ENCODE data around the gene RIC8B. TPM values are rescaled to one million over a fixed set of nuclear protein-coding genes. Genes with fewer than 3 reads are reported as not detected.

The RIC8B gene
- polyA plus RNA-seq, 3 donors: 2.7 to 3.8 (median 2.7) TPM

DNA sequence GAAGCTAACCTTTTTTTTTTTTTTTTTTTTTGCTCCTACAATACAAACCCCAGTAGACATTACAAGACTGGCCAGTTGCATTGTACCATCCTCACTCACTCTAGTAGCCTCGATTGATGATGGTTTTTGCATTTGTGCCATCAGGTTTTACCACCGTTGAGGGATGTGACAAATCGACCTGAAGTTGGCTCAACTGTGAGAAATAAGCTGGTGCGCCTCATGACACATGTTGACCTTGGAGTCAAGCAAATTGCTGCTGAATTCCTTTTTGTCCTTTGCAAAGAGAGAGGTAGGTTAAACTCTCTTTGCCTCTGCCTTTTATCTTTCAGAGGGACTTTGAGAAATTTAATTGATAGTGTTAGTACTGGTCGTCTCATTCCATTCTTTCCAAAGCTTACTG, 76.8 kb downstream of the RIC8B start:
- no peaks in the 10 kb centered on the region for H3K9me3 Mint-ChIP-seq
- intact Hi-C loops (cut with micrococcal nuclease): no loop called here
- no peaks in the 10 kb centered on the region for H3K79me2 ChIP-seq (ENCODE audit: insufficient read depth, low read length)
- no peak overlapping the region for H3K4me2 ChIP-seq (replicated peaks; ENCODE audit: extremely low read depth, low read length, poor library complexity, severe bottlenecking)
- H3K27ac ChIP-seq (ENCODE audit: low read depth in 1 of 2, low read length in 2 of 2): no peak overlapping the region
- H3K27ac Mint-ChIP-seq: no peak overlapping the region
- 100% methylated on average over 3 of the region's 5 CpGs for WGBS (ENCODE audit: insufficient coverage)
- no peaks in the 10 kb centered on the region for H3K4me1 Mint-ChIP-seq
- H3K27me3 ChIP-seq (ENCODE audit: control insufficient read depth in 2 of 2, insufficient read depth in 2 of 2, low read length in 2 of 2): no peaks in the 10 kb centered on the region
- H2AFZ ChIP-seq (ENCODE audit: insufficient read depth, low read depth, low read length, poor library complexity, severe bottlenecking): no peak overlapping the region
- TF ChIP-seq, protein P1, sequence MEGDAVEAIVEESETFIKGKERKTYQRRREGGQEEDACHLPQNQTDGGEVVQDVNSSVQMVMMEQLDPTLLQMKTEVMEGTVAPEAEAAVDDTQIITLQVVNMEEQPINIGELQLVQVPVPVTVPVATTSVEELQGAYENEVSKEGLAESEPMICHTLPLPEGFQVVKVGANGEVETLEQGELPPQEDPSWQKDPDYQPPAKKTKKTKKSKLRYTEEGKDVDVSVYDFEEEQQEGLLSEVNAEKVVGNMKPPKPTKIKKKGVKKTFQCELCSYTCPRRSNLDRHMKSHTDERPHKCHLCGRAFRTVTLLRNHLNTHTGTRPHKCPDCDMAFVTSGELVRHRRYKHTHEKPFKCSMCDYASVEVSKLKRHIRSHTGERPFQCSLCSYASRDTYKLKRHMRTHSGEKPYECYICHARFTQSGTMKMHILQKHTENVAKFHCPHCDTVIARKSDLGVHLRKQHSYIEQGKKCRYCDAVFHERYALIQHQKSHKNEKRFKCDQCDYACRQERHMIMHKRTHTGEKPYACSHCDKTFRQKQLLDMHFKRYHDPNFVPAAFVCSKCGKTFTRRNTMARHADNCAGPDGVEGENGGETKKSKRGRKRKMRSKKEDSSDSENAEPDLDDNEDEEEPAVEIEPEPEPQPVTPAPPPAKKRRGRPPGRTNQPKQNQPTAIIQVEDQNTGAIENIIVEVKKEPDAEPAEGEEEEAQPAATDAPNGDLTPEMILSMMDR (IDR thresholded peaks at IDR 0.05): no peak
- H3K4me1 ChIP-seq (ENCODE audit: control insufficient read depth in 1 of 2, insufficient read depth in 2 of 2, low read length in 2 of 2): no peaks in the 10 kb centered on the region
- no peak for DNase-seq
- no peak overlapping the region for H3K9ac ChIP-seq (ENCODE audit: insufficient read depth, low read length, poor library complexity, severe bottlenecking)
- no peak overlapping the region for H3K4me3 ChIP-seq (replicated peaks in 1 of 3; ENCODE audit: low read depth in 2 of 3, low read length in 3 of 3)
- no peaks in the 10 kb centered on the region for H3K27me3 Mint-ChIP-seq (ENCODE audit: low read depth in 3 of 3)
- H3K36me3 ChIP-seq (replicated peaks in 1 of 2; ENCODE audit: control insufficient read depth in 1 of 2, insufficient read depth in 2 of 2, low read length in 2 of 2): peaks cover 2 to 50% of the 10 kb centered on the region in 2 donors
- H3K4me3 Mint-ChIP-seq: no peak overlapping the region
- H4K20me1 ChIP-seq (ENCODE audit: insufficient read depth, low read length): no peaks in the 10 kb centered on the region
- H3K9me3 ChIP-seq (replicated peaks in 1 of 2; ENCODE audit: control insufficient read depth in 1 of 2, insufficient read depth in 1 of 2, low read length in 2 of 2): no peaks in the 10 kb centered on the region
- peaks cover 23 to 27% of the 10 kb centered on the region in 2 donors for H3K36me3 Mint-ChIP-seq

DNA sequence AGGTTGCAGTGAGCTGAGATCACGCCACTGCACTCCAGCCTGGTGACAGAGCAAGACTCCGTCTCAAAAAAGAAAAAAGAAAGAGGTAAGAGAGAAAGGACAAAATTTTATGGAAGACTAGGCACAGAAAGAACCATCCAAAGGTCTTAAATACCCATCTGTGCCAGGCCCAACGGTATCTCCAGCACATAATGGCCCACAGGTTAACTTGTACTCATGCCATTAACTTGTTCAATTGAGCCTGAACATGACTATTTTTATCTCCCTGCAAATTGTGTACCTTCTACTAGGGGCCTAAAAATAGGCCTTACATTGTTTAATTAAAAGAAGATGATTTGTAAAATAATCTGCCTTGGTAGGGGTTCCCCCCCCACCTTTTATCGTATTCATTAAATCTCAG, 80.2 kb downstream of the RIC8B start:
- no peaks in the 10 kb centered on the region for H4K20me1 ChIP-seq (ENCODE audit: insufficient read depth, low read length)
- no CpG with 5 or more reads among the region's 4 CpGs for WGBS (ENCODE audit: insufficient coverage)
- Mint-ChIP-seq H3K4me3 (no peak overlapping the region), H3K9me3 (no peaks in the 10 kb centered on the region), H3K36me3 (peaks cover 30 to 39% of the 10 kb centered on the region in 2 donors), H3K27me3 (ENCODE audit: low read depth in 3 of 3) (no peaks in the 10 kb centered on the region), H3K4me1 (no peaks in the 10 kb centered on the region), H3K27ac (no peak overlapping the region)
- intact Hi-C loops (cut with micrococcal nuclease): no loop called here
- H3K27ac ChIP-seq (ENCODE audit: low read depth in 1 of 2, low read length in 2 of 2): no peak overlapping the region
- H3K79me2 ChIP-seq (ENCODE audit: insufficient read depth, low read length): no peaks in the 10 kb centered on the region
- no peak overlapping the region for H3K4me3 ChIP-seq (replicated peaks in 1 of 3; ENCODE audit: low read depth in 2 of 3, low read length in 3 of 3)
- TF ChIP-seq, protein P1 (IDR thresholded peaks at IDR 0.05): no peak
- H3K4me1 ChIP-seq (ENCODE audit: control insufficient read depth in 1 of 2, insufficient read depth in 2 of 2, low read length in 2 of 2): no peaks in the 10 kb centered on the region
- no peak overlapping the region for H3K9ac ChIP-seq (ENCODE audit: insufficient read depth, low read length, poor library complexity, severe bottlenecking)
- no peak overlapping the region for H3K4me2 ChIP-seq (replicated peaks; ENCODE audit: extremely low read depth, low read length, poor library complexity, severe bottlenecking)
- peaks cover 0 to 41% of the 10 kb centered on the region in 2 donors for H3K36me3 ChIP-seq (replicated peaks in 1 of 2; ENCODE audit: control insufficient read depth in 1 of 2, insufficient read depth in 2 of 2, low read length in 2 of 2)
- DNase-seq: no peak
- no peaks in the 10 kb centered on the region for H3K27me3 ChIP-seq (ENCODE audit: control insufficient read depth in 2 of 2, insufficient read depth in 2 of 2, low read length in 2 of 2)
- H3K9me3 ChIP-seq (replicated peaks in 1 of 2; ENCODE audit: control insufficient read depth in 1 of 2, insufficient read depth in 1 of 2, low read length in 2 of 2): no peaks in the 10 kb centered on the region
- H2AFZ ChIP-seq (ENCODE audit: insufficient read depth, low read depth, low read length, poor library complexity, severe bottlenecking): no peak overlapping the region

All from CD14-positive monocyte (primary cell).